GM12878 (cell line): ENCODE data around the gene CREB5. TPM values are rescaled to one million over a fixed set of nuclear protein-coding genes. Genes with fewer than 3 reads are reported as not detected.

Experiments used
- ATAC-seq: fragments of 200-7000 bp; cut with Tn5 transposase; 3 replicates; pipeline ENCODE4 v1.9.1; 2020; ENCODE audit warnings: mild to moderate bottlenecking, moderate library complexity
- BruUV-seq: library from RNA; stranded (reverse); fragments of 400-500 nt; replicated peaks from 2 replicates; lab custom pipeline; 2021; lab: Mats Ljungman, UMichigan
- CTCF ChIA-PET: fragments of 300-600 bp; sonication (Branson Sonifier 250); formaldehyde crosslinking; extraction: SDS; loops from one replicate; lab custom pipeline; 2021; ENCODE audit warnings: inconsistent platforms; lab: Yijun Ruan, JAX
- POLR2A ChIA-PET: fragments of 350-600 bp; formaldehyde crosslinking; extraction: SDS; loops from one replicate; lab custom pipeline; 2021; ENCODE audit warnings: inconsistent platforms; lab: Charles Lee
- RAD21 ChIA-PET: fragments of 300-600 bp; sonication (Branson Sonifier 250); formaldehyde crosslinking; loops from one replicate; lab custom pipeline; 2023; ENCODE audit warnings: antibody characterized with exemption; ENCODE audit not compliant: unreplicated experiment; lab: Charles Lee
- SMC1A ChIA-PET: fragments of 300-600 bp; sonication (Branson Sonifier 250); formaldehyde crosslinking; loops from one replicate; lab custom pipeline; 2023; ENCODE audit not compliant: unreplicated experiment, uncharacterized antibody; lab: Charles Lee
- DNase-seq: peaks from one replicate; pipeline ENCODE4 v3.0.0-alpha.2; 2011; ENCODE audit warnings: low read depth, low spot score
- FAIRE-seq: peaks from 3 replicates; lab custom pipeline; 2011; peaks lifted over from hg19 to GRCh38; lab: Jason Lieb, UNC
- H2AFZ ChIP-seq: 2 replicates; pipeline ENCODE4 v1.6.0; 2011; ENCODE audit warnings: low read depth, low read length, control low read depth; ENCODE audit not compliant: control insufficient read depth
- H3K27ac ChIP-seq: 2 replicates; pipeline ENCODE4 v1.5.1; 2011; ENCODE audit warnings: control low read depth; ENCODE audit not compliant: control insufficient read depth, insufficient read depth
- H3K27me3 ChIP-seq, 2 experiments: replicated peaks in 1 of 2; 2 replicates each; pipeline versions ENCODE4 v1.6.0 to v1.6.1; 2011; ENCODE audit warnings: low read length in 1 of 2; ENCODE audit not compliant: control insufficient read depth in 2 of 2, insufficient read depth in 2 of 2
- H3K36me3 ChIP-seq, 2 experiments: 2 replicates each; pipeline ENCODE4 v1.5.1; 2011; ENCODE audit warnings: low read length in 1 of 2; ENCODE audit not compliant: control insufficient read depth in 2 of 2, insufficient read depth in 2 of 2
- H3K4me1 ChIP-seq: 2 replicates; pipeline ENCODE4 v1.6.1; 2011; ENCODE audit warnings: mild to moderate bottlenecking, low read length, moderate library complexity, mixed read lengths; ENCODE audit not compliant: control insufficient read depth, insufficient read depth
- H3K4me2 ChIP-seq: 2 replicates; pipeline ENCODE4 v1.6.0; 2011; ENCODE audit warnings: control low read depth; ENCODE audit not compliant: control insufficient read depth, insufficient read depth
- H3K4me3 ChIP-seq: fragments of 200-600 bp; sonication (generic); 2 replicates; pipeline ENCODE4 v1.5.1; 2016
- H3K79me2 ChIP-seq: 2 replicates; pipeline ENCODE4 v1.6.0; 2011; ENCODE audit warnings: low read length; ENCODE audit not compliant: control insufficient read depth, insufficient read depth
- H3K9ac ChIP-seq: 2 replicates; pipeline ENCODE4 v1.8.0; 2011; ENCODE audit warnings: low read length, control low read depth, mixed read lengths; ENCODE audit not compliant: control insufficient read depth, insufficient read depth
- H3K9me3 ChIP-seq: replicated peaks from 3 replicates; pipeline ENCODE4 v1.5.1; 2011; ENCODE audit warnings: mild to moderate bottlenecking, low read length; ENCODE audit not compliant: control insufficient read depth, insufficient read depth
- H4K20me1 ChIP-seq: 2 replicates; pipeline ENCODE4 v1.6.0; 2011; ENCODE audit not compliant: control insufficient read depth, insufficient read depth
- CBX3 ChIP-seq: fragments of 200-600 bp; sonication (generic); IDR thresholded peaks from 2 replicates; pipeline ENCODE4 v1.6.1; 2016; ENCODE audit warnings: low read depth, borderline replicate concordance
- CREB1 ChIP-seq: IDR thresholded peaks from 2 replicates; pipeline ENCODE4 v1.6.1; 2012; ENCODE audit warnings: low read depth, mild to moderate bottlenecking, inconsistent platforms
- NR2F1 ChIP-seq: fragments of 450-650 bp; conservative IDR thresholded peaks from 2 replicates; pipeline ENCODE4 v1.6.1; 2017; ENCODE audit warnings: mild to moderate bottlenecking
- PML ChIP-seq: IDR thresholded peaks from 2 replicates; pipeline ENCODE4 v1.6.1; 2012; ENCODE audit warnings: low read length, inconsistent platforms
- RCOR1 ChIP-seq: conservative IDR thresholded peaks from 2 replicates; pipeline ENCODE4 v1.6.1; 2012; ENCODE audit warnings: low read depth, low read length, improper control_type of control experiment
- ZNF274 ChIP-seq: IDR thresholded peaks from one replicate; pipeline ENCODE4 v1.8.0; 2011; ENCODE audit not compliant: insufficient read length, insufficient read depth
- WGBS: methylation state at CpG from one replicate; pipeline ENCODE4 v1.1.6; 2016; ENCODE audit warnings: low lambda C conversion rate; ENCODE audit not compliant: insufficient replicate concordance, insufficient coverage; ENCODE audit errors: missing lambda C conversion rate; 5-methylcytosine and 5-hydroxymethylcytosine counted together
- in situ Hi-C: fragments of 300-500 bp; cut with MboI; formaldehyde crosslinking; loops from 9 replicates; pipeline ENCODE4 v1.14.3; 2018; ENCODE audit warnings: mixed read lengths
- intact Hi-C: fragments of 100-400 bp; cut with micrococcal nuclease; formaldehyde crosslinking; loops from one replicate; pipeline ENCODE4 v1.14.2; 2022; ENCODE audit not compliant: unreplicated experiment
- polyA plus RNA-seq, 11 experiments: library from polyadenylated mRNA; depleted of rRNA in 4 of 11; unstranded in 6 of 11; stranded (reverse) in 5 of 11; fragments of >200 nt; fragmentation: Nextera tagmentation in 4 of 11; fragmentation: Illumina TruSeq in 1 of 11; extraction: Ambion mirVana in 4 of 11; extraction: Trizol in 1 of 11; gene quantifications; 1 replicate in 1 of 11; 2 replicates in 10 of 11; pipeline versions ENCODE4 v1.2.1 to v1.2.3, GENCODE V29; 2011 to 2016; ENCODE audit warnings: inconsistent platforms in 2 of 11, missing spikeins in 2 of 11, low read depth in 1 of 11
- total RNA-seq, 4 experiments: library from RNA; depleted of rRNA in 3 of 4; stranded (reverse); fragments of >200 nt in 3 of 4; fragmentation: Illumina TruSeq in 1 of 4; extraction: Trizol in 1 of 4; gene quantifications; 2 replicates each; pipeline versions ENCODE4 v1.2.1 to v1.2.3, GENCODE V29; 2013 to 2021
- TF ChIP-seq, protein P1 (sequence below): fragments of 450-650 bp; IDR thresholded peaks from 2 replicates; pipeline ENCODE4 v1.6.1; 2017; ENCODE audit warnings: mild to moderate bottlenecking, moderate library complexity
- TF ChIP-seq, protein P2 (sequence below): IDR thresholded peaks from 2 replicates; pipeline ENCODE4 v1.6.1; 2012; ENCODE audit warnings: low read depth, low read length, improper control_type of control experiment
- TF ChIP-seq, protein P3 (sequence below): fragments of 450-650 bp; IDR thresholded peaks from 2 replicates; pipeline ENCODE4 v1.6.1; 2016; ENCODE audit warnings: mild to moderate bottlenecking, moderate library complexity, borderline replicate concordance

Gene CREB5
- total and polyA plus RNA-seq, 10 of the 15 experiments (the other 5 are each of a cell fraction or from before 2014, with no cell fraction given), result 12.9 to 74.1 (median 53.0) TPM

DNA sequence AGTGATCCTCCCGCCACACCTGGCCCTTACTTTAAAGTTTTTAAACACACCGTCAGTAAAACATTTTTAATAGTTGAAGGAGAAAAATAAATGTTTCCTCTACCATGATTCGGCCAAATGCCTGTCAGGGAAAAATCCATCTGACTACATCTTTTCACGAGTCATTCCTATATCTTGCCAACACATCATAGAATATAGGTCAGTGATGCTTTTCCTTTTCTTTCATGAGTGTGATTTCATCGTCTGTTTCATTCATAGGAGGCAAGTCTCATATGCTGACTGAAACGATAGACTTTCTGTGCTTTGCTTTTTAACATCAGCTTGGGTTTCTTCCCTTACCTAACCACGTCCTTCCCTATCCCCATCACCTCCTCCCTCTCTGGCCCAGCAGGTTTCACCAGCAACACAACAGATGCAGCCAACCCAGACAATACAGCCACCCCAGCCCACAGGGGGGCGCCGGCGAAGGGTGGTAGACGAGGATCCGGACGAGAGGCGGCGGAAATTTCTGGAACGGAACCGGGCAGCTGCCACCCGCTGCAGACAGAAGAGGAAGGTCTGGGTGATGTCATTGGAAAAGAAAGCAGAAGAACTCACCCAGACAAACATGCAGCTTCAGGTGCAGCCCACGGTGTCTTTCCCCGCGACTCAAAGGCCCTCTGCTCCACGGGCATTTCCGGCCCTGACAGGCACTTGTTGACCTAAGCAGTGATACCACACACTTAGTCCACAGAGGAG, 396.6 kb downstream of the CREB5 start (continued):
- TF ChIP-seq, protein P1, sequence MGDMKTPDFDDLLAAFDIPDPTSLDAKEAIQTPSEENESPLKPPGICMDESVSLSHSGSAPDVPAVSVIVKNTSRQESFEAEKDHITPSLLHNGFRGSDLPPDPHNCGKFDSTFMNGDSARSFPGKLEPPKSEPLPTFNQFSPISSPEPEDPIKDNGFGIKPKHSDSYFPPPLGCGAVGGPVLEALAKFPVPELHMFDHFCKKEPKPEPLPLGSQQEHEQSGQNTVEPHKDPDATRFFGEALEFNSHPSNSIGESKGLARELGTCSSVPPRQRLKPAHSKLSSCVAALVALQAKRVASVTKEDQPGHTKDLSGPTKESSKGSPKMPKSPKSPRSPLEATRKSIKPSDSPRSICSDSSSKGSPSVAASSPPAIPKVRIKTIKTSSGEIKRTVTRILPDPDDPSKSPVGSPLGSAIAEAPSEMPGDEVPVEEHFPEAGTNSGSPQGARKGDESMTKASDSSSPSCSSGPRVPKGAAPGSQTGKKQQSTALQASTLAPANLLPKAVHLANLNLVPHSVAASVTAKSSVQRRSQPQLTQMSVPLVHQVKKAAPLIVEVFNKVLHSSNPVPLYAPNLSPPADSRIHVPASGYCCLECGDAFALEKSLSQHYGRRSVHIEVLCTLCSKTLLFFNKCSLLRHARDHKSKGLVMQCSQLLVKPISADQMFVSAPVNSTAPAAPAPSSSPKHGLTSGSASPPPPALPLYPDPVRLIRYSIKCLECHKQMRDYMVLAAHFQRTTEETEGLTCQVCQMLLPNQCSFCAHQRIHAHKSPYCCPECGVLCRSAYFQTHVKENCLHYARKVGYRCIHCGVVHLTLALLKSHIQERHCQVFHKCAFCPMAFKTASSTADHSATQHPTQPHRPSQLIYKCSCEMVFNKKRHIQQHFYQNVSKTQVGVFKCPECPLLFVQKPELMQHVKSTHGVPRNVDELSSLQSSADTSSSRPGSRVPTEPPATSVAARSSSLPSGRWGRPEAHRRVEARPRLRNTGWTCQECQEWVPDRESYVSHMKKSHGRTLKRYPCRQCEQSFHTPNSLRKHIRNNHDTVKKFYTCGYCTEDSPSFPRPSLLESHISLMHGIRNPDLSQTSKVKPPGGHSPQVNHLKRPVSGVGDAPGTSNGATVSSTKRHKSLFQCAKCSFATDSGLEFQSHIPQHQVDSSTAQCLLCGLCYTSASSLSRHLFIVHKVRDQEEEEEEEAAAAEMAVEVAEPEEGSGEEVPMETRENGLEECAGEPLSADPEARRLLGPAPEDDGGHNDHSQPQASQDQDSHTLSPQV, result no peak
- TF ChIP-seq PML, result no peak
- TF ChIP-seq, protein P2, sequence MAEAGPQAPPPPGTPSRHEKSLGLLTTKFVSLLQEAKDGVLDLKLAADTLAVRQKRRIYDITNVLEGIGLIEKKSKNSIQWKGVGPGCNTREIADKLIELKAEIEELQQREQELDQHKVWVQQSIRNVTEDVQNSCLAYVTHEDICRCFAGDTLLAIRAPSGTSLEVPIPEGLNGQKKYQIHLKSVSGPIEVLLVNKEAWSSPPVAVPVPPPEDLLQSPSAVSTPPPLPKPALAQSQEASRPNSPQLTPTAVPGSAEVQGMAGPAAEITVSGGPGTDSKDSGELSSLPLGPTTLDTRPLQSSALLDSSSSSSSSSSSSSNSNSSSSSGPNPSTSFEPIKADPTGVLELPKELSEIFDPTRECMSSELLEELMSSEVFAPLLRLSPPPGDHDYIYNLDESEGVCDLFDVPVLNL, result no peak

DNA sequence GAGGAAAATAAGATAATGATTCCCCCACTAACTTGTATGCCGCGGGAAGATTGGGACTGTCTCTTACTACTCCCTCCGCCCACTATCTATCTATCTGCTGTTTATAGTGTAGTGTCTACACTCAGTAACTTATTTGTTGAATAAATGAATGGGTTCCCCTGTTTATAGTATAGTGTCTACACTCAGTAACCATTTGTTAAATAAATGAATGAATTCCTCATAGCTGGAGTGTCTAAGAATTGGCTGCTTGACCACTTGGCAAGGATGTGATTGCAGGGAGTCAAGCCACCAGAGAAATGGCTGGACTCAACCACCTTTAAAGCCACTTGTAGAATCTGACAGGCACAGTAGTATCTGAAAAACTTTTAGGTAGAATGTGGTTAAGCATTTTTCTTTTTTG, 398.7 kb downstream of the CREB5 start:
- no peak overlapping the region for H3K4me2 ChIP-seq
- no peak overlapping the region for H3K27ac ChIP-seq
- no peaks in the 10 kb centered on the region for H3K9me3 ChIP-seq
- BruUV-seq, result no TSS peak
- peaks cover 0 to 5% of the 10 kb centered on the region in 2 experiments; a peak in 2 of 4 replicates for H3K36me3 ChIP-seq
- no peaks in the 10 kb centered on the region for H3K79me2 ChIP-seq
- CTCF ChIA-PET, result no interaction called here
- no peaks in the 10 kb centered on the region for H4K20me1 ChIP-seq
- no peak overlapping the region for H3K9ac ChIP-seq
- RAD21 ChIA-PET, result no interaction called here
- no peak for DNase-seq
- 100% methylated on average over 3 of the region's 3 CpGs for WGBS
- POLR2A ChIA-PET, result no interaction called here
- no peak for ATAC-seq
- no peaks in the 10 kb centered on the region for H3K27me3 ChIP-seq
- TF ChIP-seq, protein P3, sequence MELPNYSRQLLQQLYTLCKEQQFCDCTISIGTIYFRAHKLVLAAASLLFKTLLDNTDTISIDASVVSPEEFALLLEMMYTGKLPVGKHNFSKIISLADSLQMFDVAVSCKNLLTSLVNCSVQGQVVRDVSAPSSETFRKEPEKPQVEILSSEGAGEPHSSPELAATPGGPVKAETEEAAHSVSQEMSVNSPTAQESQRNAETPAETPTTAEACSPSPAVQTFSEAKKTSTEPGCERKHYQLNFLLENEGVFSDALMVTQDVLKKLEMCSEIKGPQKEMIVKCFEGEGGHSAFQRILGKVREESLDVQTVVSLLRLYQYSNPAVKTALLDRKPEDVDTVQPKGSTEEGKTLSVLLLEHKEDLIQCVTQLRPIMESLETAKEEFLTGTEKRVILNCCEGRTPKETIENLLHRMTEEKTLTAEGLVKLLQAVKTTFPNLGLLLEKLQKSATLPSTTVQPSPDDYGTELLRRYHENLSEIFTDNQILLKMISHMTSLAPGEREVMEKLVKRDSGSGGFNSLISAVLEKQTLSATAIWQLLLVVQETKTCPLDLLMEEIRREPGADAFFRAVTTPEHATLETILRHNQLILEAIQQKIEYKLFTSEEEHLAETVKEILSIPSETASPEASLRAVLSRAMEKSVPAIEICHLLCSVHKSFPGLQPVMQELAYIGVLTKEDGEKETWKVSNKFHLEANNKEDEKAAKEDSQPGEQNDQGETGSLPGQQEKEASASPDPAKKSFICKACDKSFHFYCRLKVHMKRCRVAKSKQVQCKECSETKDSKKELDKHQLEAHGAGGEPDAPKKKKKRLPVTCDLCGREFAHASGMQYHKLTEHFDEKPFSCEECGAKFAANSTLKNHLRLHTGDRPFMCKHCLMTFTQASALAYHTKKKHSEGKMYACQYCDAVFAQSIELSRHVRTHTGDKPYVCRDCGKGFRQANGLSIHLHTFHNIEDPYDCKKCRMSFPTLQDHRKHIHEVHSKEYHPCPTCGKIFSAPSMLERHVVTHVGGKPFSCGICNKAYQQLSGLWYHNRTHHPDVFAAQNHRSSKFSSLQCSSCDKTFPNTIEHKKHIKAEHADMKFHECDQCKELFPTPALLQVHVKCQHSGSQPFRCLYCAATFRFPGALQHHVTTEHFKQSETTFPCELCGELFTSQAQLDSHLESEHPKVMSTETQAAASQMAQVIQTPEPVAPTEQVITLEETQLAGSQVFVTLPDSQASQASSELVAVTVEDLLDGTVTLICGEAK, result no peak
- TF ChIP-seq RCOR1 (no peak), NR2F1 (no peak), ZNF274 (no peak), CREB1 (no peak), CBX3 (no peak)
- intact Hi-C loops (loop anchor here (10.0 kb wide), 1 partner anchor 326 kb away; no protein-coding TSS in a partner anchor), in situ Hi-C loops (no loop called here)
- SMC1A ChIA-PET, result no interaction called here
- H3K4me1 ChIP-seq, result peaks cover 43% of the 10 kb centered on the region
- no peak for FAIRE-seq
- no peak overlapping the region for H2AFZ ChIP-seq
- H3K4me3 ChIP-seq, result no peak overlapping the region
